Osteocyte (in vitro differentiated cells): ENCODE results near the gene VPS9D1. TPM values are rescaled to one million over a fixed set of nuclear protein-coding genes. Genes with fewer than 3 reads are reported as not detected.

Experiments used
- DNase-seq: peaks from one replicate; pipeline ENCODE4 v3.0.0; 2021; ENCODE audit warnings: mixed read lengths; ENCODE audit not compliant: unreplicated experiment; ENCODE audit errors: extremely low spot score
- H3K27ac Mint-ChIP-seq: one replicate; pipeline ENCODE4 v1.8.0; 2021; ENCODE audit warnings: mild to moderate bottlenecking, mixed read lengths; ENCODE audit not compliant: unreplicated experiment
- H3K27me3 Mint-ChIP-seq: one replicate; pipeline ENCODE4 v1.8.0; 2021; ENCODE audit warnings: mixed read lengths; ENCODE audit not compliant: unreplicated experiment
- H3K36me3 Mint-ChIP-seq: one replicate; pipeline ENCODE4 v1.8.0; 2021; ENCODE audit warnings: mixed read lengths; ENCODE audit not compliant: unreplicated experiment
- H3K4me1 Mint-ChIP-seq: one replicate; pipeline ENCODE4 v1.8.0; 2021; ENCODE audit warnings: mixed read lengths; ENCODE audit not compliant: unreplicated experiment
- H3K4me3 Mint-ChIP-seq: one replicate; pipeline ENCODE4 v1.8.0; 2021; ENCODE audit warnings: mild to moderate bottlenecking, moderate library complexity, mixed read lengths; ENCODE audit not compliant: unreplicated experiment
- H3K9me3 Mint-ChIP-seq: one replicate; pipeline ENCODE4 v1.8.0; 2021; ENCODE audit warnings: mixed read lengths; ENCODE audit not compliant: unreplicated experiment
- total RNA-seq: library from RNA; stranded (reverse); gene quantifications from 2 replicates; pipeline ENCODE4 v1.2.1, GENCODE V29; 2021
- TF ChIP-seq, protein P1 (sequence below): fragments of 200-600 bp; sonication (generic); IDR thresholded peaks from 2 replicates; pipeline ENCODE4 v1.5.0; 2021; ENCODE audit warnings: antibody characterized with exemption, mild to moderate bottlenecking, moderate library complexity

VPS9D1 gene
- total RNA-seq, 1 donor from 2014 or later, result 22.0 TPM

DNA sequence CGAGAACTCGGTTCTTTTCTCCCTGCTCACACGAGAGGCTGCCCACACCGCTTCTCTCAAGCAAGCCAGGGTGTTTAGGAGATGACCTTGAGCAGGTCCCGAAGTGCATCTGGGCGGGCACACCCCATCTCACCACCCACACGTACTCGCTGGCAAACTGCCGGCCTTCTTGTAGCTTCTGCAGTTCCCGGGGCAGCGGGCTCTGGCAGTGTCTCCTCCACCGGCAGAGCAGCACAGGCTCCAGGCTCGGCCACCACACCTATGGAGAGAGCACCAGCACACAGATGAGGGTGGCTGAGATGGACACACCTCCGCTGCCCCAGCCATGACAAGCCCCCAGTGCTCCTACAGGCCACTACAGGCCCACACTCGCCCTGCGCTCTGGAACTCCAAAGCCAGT, 24.1 kb upstream of the VPS9D1 start:
- TF ChIP-seq, protein P1, sequence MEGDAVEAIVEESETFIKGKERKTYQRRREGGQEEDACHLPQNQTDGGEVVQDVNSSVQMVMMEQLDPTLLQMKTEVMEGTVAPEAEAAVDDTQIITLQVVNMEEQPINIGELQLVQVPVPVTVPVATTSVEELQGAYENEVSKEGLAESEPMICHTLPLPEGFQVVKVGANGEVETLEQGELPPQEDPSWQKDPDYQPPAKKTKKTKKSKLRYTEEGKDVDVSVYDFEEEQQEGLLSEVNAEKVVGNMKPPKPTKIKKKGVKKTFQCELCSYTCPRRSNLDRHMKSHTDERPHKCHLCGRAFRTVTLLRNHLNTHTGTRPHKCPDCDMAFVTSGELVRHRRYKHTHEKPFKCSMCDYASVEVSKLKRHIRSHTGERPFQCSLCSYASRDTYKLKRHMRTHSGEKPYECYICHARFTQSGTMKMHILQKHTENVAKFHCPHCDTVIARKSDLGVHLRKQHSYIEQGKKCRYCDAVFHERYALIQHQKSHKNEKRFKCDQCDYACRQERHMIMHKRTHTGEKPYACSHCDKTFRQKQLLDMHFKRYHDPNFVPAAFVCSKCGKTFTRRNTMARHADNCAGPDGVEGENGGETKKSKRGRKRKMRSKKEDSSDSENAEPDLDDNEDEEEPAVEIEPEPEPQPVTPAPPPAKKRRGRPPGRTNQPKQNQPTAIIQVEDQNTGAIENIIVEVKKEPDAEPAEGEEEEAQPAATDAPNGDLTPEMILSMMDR, result no peak
- H3K9me3 Mint-ChIP-seq, result no peaks in the 10 kb centered on the region
- peaks cover 2% of the 10 kb centered on the region for H3K4me1 Mint-ChIP-seq
- no peak overlapping the region for H3K27ac Mint-ChIP-seq
- H3K36me3 Mint-ChIP-seq, result peaks cover 2% of the 10 kb centered on the region
- H3K4me3 Mint-ChIP-seq, result no peak overlapping the region
- no peaks in the 10 kb centered on the region for H3K27me3 Mint-ChIP-seq
- no peak for DNase-seq

DNA sequence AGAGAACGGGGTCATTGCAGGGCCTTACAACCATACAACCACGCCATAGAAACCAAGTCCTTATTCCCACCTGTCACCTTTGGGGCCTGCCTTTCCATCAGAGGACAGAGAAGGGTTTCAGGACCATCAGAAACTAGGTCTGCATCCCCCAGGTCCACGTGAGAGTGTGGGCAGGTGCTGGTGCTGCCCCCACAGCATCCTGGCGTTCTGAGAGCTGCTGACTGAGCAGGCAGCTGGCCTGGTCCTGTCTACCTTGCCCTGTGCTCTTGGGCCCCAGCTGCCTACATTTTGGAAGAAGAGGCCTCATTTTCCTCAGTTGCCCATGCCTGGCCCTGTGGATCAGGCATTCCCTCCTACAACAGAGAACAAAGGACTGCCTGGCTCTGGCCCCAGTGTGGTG, 22.2 kb upstream of the VPS9D1 start:
- peaks cover 19% of the 10 kb centered on the region for H3K36me3 Mint-ChIP-seq
- H3K4me1 Mint-ChIP-seq, result no peaks in the 10 kb centered on the region
- no peaks in the 10 kb centered on the region for H3K27me3 Mint-ChIP-seq
- no peak for DNase-seq
- H3K9me3 Mint-ChIP-seq, result no peaks in the 10 kb centered on the region
- TF ChIP-seq, protein P1, result no peak
- H3K27ac Mint-ChIP-seq, result peak overlapping the region; percentile 34
- H3K4me3 Mint-ChIP-seq, result no peak overlapping the region

DNA sequence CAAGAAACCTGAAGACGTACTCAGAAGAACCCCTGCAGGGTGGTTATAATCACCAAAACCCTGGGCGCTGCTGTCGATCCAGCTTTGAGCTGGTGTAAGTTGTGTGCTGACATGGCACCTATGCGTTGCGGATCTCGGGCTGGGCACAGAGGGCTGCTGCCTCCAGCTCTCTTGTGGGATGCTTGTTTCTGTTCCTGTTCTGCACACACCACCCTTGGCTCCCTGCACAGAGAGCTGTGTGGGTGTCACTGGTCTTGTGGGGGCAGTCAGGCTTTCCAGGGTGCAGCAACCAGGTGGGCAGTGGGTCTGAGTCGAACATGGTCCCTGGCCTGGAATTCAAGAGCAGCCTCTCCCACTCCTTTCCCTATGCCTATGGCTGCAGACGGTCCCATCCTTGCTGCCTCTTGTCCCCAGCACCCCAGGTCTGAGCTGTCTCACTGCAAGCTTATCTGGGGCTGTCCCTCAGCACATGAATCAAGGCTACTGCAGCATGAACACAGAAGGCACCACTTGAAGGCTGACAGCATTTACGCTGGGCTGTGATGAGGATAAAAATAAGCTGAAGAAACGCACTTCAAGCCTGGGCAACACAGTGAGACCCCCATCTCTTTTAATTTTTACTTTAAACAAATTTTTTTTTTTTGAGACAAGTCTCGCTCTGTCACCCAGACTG, 20.8 kb upstream of the VPS9D1 start:
- TF ChIP-seq, protein P1, result no peak
- no peaks in the 10 kb centered on the region for H3K27me3 Mint-ChIP-seq
- H3K36me3 Mint-ChIP-seq, result peaks cover 29% of the 10 kb centered on the region
- H3K4me1 Mint-ChIP-seq, result no peaks in the 10 kb centered on the region
- H3K4me3 Mint-ChIP-seq, result no peak overlapping the region
- no peak for DNase-seq
- no peak overlapping the region for H3K27ac Mint-ChIP-seq
- no peaks in the 10 kb centered on the region for H3K9me3 Mint-ChIP-seq

DNA sequence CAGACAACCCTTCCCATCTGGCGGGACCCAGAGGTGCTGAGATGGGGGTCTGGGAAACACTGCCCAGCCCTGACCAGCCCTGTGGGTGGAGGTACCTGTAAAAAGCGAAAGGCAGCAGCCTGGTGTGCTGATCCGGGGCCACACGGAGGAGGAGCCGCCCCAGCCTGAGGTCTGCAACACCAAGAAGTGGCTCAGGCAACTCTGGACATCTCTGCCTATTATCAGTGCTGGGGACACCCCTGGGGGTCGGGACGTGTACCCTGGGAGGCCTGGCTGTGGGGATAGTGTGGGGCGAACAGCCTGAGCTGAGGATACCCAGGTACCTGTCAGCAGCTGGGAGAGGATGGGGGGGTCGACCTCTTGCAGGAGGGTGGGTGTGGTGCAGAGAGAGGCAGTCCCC, 18.7 kb upstream of the VPS9D1 start:
- no peak for DNase-seq
- TF ChIP-seq, protein P1, result no peak
- Mint-ChIP-seq H3K27ac (no peak overlapping the region), H3K36me3 (peaks cover 40% of the 10 kb centered on the region), H3K27me3 (no peaks in the 10 kb centered on the region), H3K4me3 (no peak overlapping the region), H3K9me3 (no peaks in the 10 kb centered on the region), H3K4me1 (no peaks in the 10 kb centered on the region)

DNA sequence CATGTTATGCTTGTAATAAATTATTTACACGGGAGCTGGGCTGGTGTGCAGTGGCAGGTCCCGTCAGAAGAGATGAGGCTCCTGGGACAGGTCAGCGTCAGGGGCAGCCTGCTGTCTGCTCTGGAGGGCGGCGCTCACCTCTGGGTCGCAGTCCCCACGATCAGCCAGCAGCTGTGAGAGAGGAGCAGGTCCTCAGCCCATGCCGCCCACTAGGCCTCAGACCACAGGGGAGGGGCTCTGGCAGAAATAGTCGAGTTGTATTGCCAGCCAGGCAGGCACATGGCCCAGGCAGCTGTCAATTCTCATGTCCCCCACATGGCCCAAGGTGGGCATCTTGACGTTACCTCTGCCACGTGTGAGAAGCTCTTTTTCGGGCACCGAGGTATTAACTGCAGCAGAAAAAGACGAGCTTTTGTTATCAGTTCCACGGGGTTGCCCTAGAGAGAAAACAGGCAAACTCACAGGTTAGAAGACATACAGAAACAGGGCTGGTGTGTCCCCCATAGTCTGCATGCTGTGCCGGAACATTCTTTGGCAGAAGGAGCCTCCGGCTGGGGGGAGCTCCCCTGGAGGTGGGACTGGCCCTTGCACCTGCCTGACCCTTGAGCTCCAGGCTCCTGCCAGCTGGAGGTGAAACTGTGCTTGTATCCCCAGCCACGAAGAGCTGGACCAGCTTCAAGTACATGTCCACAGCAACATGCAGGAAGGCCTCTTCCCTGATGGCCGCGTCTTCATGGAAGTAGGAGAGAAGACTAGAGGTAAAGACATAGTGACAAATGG, 18.0 kb upstream of the VPS9D1 start:
- H3K4me1 Mint-ChIP-seq, result no peaks in the 10 kb centered on the region
- TF ChIP-seq, protein P1, result no peak
- no peaks in the 10 kb centered on the region for H3K9me3 Mint-ChIP-seq
- H3K36me3 Mint-ChIP-seq, result peaks cover 45% of the 10 kb centered on the region
- no peak overlapping the region for H3K27ac Mint-ChIP-seq
- DNase-seq, result no peak
- H3K27me3 Mint-ChIP-seq, result no peaks in the 10 kb centered on the region
- no peak overlapping the region for H3K4me3 Mint-ChIP-seq
